DOHH2 (cell line): ENCODE measurements around the gene NDUFA8.

Source experiments
- EZH2phosphoT487 ChIP-seq: fragments of 200-600 bp; sonication (generic); IDR thresholded peaks from 2 replicates; pipeline ENCODE4 v1.6.1; 2017; ENCODE audit warnings: borderline replicate concordance, mild to moderate bottlenecking, antibody characterized with exemption, low read length, moderate library complexity, mixed read lengths
- TF ChIP-seq, protein P1 (sequence below): fragments of 200-600 bp; sonication (generic); IDR thresholded peaks from one replicate; pipeline ENCODE4 v1.5.1; 2014; ENCODE audit warnings: antibody characterized with exemption, mild to moderate bottlenecking, low read depth, low read length; ENCODE audit not compliant: poor library complexity, severe bottlenecking

DNA sequence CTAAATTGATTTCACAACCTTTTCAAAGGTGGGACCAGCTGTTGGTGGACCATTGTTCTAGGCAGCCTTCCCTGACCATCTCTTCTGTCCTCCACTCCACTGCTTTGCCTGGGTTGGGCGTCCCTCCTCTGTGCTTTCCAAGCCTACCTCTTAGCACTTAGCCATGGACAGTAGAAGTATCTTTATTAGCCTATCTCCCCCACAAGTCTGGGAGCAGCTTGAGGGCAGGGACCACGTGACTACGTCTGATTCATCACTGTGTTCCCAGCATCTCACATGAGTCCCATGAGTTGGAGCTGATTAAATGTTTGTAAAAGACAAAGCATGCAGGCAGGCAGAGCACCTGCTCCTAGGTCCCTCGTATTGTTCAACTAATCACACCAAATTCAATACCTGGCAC is 21.1 kb upstream of the NDUFA8 start:
- TF ChIP-seq, protein P1, sequence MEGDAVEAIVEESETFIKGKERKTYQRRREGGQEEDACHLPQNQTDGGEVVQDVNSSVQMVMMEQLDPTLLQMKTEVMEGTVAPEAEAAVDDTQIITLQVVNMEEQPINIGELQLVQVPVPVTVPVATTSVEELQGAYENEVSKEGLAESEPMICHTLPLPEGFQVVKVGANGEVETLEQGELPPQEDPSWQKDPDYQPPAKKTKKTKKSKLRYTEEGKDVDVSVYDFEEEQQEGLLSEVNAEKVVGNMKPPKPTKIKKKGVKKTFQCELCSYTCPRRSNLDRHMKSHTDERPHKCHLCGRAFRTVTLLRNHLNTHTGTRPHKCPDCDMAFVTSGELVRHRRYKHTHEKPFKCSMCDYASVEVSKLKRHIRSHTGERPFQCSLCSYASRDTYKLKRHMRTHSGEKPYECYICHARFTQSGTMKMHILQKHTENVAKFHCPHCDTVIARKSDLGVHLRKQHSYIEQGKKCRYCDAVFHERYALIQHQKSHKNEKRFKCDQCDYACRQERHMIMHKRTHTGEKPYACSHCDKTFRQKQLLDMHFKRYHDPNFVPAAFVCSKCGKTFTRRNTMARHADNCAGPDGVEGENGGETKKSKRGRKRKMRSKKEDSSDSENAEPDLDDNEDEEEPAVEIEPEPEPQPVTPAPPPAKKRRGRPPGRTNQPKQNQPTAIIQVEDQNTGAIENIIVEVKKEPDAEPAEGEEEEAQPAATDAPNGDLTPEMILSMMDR: no peak
- no peak for TF ChIP-seq EZH2phosphoT487
